Hematopoietic multipotent progenitor cell (in vitro differentiated cells): ENCODE data around the gene MRPL9. TPM values are rescaled to one million over a fixed set of nuclear protein-coding genes. Genes with fewer than 3 reads are reported as not detected.

Experiments
- DNase-seq, 3 donors: peaks; one replicate each; pipeline ENCODE4 v3.0.0-alpha.2; 2011 to 2015; ENCODE audit warnings: low read depth in 2 of 3, low spot score in 2 of 3
- small RNA-seq: library from RNA; depleted of rRNA; stranded (forward); fragments of <200 nt; gene quantifications from one replicate; pipeline ENCODE3, GENCODE V24; 2012
- total RNA-seq: library from RNA; depleted of rRNA; stranded (reverse); fragments of >200 nt; gene quantifications from one replicate; pipeline ENCODE4 v1.2.3, GENCODE V29; 2012

The MRPL9 gene
- total RNA-seq, 1 donor, result 70.6 TPM

DNA sequence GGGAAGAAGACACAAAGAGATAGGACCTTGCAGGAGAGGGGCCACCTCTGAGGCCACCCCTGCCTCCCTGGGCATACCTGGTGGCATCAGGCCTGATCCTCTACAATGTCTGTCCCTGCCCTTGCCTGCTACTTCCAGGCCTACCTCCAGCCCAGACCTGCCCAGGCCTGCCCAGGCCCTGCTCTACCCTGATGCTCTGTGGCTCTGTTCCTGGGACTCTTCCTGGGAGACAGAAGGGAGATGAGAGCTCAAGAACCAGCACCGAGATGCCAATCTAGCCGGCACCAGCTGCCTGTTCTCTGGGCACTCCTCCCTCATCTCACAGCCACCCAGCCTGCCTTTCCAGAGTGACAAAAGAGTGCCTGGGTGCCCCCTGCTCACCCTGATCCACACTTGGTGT is 49.4 kb downstream of the MRPL9 start:
- DNase-seq, result no peak

DNA sequence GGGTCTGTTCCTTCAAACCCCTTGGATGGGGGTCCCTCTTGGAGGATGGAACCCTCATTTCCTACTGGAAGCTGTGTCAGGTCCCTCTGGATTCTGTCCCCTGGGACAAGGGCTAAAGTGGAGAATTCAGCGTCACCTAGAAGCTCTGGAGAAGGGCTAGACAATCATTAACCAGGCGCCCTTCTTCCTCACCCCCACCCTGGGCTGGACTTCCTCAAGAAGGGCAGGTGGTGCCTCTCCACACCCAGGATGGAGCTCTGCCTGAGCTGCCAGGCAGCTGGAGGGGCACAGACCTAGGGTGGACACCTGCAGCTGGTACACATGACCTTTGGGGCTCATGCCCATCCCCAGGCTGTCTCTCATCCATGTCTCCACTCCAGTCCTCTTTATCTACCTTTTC is 50.3 kb downstream of the MRPL9 start:
- DNase-seq, result no peak

DNA sequence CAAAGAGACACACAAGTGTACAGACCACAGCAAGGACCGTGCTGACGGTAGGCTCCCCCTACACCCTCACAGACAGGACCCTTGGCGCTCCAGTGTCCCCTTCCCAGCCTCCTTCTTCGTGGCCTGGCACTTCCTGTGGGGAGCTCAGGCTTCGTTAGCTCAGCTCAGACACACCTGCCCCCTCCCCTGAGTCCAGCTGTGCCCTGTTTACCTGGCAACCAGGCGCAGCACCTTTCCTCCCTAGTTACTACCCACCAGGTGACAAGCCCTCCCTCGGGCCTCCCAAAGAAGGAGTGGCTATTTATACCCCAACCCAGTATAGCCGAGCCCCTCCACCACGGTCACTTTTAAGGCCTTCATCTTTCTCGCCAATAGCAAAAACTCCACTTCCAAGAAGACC is 51.3 kb downstream of the MRPL9 start:
- no peak for DNase-seq

DNA sequence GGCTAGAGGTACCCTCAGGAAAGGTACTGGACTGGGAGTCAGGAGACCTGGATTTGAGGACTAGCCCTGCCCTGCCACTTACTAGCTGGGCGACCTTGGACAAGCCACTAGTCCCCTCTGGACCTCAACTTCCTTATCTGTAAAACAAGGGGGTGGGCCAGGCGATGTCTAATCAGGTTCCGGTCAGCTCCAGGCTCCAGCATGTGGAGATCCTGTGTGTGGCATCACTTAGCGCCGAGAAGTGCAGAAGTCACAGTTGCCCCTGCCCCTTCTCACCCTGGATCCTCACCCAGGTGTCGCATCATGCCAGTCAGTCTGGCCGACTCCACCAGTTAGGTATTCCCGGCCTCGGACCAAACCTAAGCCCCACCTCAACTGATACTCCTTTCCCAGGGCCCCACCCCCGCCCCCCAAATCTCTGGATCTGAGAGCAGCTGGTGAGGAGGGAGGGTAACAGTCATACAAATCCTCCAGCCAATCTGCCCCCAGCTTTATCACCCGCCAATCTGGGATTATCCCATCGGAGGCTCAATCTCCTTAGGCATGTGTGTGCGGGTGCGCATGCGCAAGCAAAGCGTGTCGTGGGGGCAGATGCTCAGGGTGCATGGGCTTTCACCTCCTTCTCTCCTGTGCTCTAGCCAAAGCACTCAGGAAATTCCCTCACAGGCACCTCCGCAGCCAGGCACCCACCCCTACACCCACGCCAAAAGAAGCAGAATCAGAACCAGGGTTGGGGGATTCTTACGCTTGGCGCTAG is 52.1 kb downstream of the MRPL9 start:
- no peak for DNase-seq

GRCh38 chr1:151710187-151710840 is 53.0 kb downstream of the MRPL9 start:
- peak in 1 of 3 donors; percentile 18 for DNase-seq

Small RNA genes lying within 50 kb of the gene (small RNA-seq; reads per million reads assigned to genes)
- gene RNU6-662P, result not detected

Other genes with a start within 250 kb of the MRPL9 start
- gene TUFT1, start 223.2 kb downstream of the MRPL9 start, total RNA-seq, result 2.7 TPM
- 11.8 TPM for gene SNX27, start 151.4 kb downstream of the MRPL9 start, total RNA-seq
- not detected for gene CELF3, start 46.7 kb downstream of the MRPL9 start, total RNA-seq
- not detected for gene RIIAD1, start 42.0 kb downstream of the MRPL9 start, total RNA-seq
- 3.5 TPM for gene TDRKH, start 27.0 kb upstream of the MRPL9 start, total RNA-seq
- gene LINGO4, start 41.9 kb upstream of the MRPL9 start, total RNA-seq, result under 0.01 TPM
- gene RORC, start 68.3 kb upstream of the MRPL9 start, total RNA-seq, result 0.54 TPM
- not detected for gene C2CD4D, start 76.3 kb upstream of the MRPL9 start, total RNA-seq
- gene THEM5, start 90.2 kb upstream of the MRPL9 start, total RNA-seq, result not detected
- gene THEM4, start 146.0 kb upstream of the MRPL9 start, total RNA-seq, result 18.3 TPM
- 12.1 TPM for gene S100A10, start 230.4 kb upstream of the MRPL9 start, total RNA-seq